IMR-90 (cell line): ENCODE data around the gene PTCD1.

Experiments
- BHLHE40 ChIP-seq: fragments of 150-350 bp; IDR thresholded peaks from 2 replicates; pipeline ENCODE4 v1.6.1; 2016; ENCODE audit warnings: mild to moderate bottlenecking, low read depth, low read length
- CEBPB ChIP-seq: IDR thresholded peaks from 2 replicates; pipeline ENCODE4 v1.6.1; 2012; ENCODE audit warnings: low read depth, low read length, improper control_type of control experiment
- FOS ChIP-seq: fragments of 150-350 bp; IDR thresholded peaks from 2 replicates; pipeline ENCODE4 v1.6.1; 2016; ENCODE audit warnings: low read depth, low read length
- MAFK ChIP-seq: IDR thresholded peaks from 2 replicates; pipeline ENCODE4 v1.6.1; 2012; ENCODE audit warnings: low read depth, low read length, improper control_type of control experiment
- NFE2L2 ChIP-seq: fragments of 150-350 bp; IDR thresholded peaks from 2 replicates; pipeline ENCODE4 v1.6.1; 2016; ENCODE audit warnings: low read depth, mild to moderate bottlenecking, low read length
- SMC3 ChIP-seq: fragments of 150-350 bp; IDR thresholded peaks from 2 replicates; pipeline ENCODE4 v1.6.1; 2016; ENCODE audit warnings: low read depth, mild to moderate bottlenecking, antibody characterized with exemption, low read length, moderate library complexity
- TF ChIP-seq, protein P1 (sequence below): conservative IDR thresholded peaks from 2 replicates; pipeline ENCODE4 v1.5.1; 2012; ENCODE audit warnings: mild to moderate bottlenecking, low read depth, low read length, improper control_type of control experiment

DNA sequence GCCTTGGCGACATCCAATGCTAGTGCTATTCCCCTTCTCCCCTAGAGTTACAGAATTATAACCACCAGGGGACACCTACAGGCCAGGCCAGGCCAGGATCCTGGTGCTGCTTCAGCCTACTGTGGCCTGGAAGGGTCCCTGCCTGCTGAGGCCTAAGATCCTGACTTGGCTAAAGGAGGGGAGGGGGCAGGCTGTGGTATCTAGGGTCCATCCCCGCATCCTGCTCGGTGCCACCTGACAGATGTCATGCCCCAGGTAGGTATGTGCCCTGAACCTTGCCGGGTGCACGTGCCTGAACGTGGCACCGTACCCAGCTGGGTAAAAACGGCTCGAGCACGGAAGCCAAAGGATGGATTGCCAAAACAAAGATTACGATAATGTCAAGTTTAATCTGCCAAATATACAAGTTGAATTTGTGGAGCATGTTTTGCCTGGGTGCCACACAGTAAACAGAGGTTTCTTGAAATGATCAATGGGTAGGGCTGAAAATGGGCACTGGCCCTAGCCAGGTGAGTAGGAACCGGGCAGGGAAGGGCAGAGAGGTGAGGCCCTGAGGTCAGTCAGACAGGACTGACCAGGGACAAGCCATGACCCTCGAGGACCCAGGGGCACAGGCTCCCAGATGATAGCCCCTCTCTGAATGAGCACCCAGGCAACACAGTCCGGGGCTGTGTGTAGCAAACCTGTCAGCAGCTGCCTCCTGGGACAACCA is 42.8 kb downstream of the PTCD1 start:
- TF ChIP-seq, protein P1, sequence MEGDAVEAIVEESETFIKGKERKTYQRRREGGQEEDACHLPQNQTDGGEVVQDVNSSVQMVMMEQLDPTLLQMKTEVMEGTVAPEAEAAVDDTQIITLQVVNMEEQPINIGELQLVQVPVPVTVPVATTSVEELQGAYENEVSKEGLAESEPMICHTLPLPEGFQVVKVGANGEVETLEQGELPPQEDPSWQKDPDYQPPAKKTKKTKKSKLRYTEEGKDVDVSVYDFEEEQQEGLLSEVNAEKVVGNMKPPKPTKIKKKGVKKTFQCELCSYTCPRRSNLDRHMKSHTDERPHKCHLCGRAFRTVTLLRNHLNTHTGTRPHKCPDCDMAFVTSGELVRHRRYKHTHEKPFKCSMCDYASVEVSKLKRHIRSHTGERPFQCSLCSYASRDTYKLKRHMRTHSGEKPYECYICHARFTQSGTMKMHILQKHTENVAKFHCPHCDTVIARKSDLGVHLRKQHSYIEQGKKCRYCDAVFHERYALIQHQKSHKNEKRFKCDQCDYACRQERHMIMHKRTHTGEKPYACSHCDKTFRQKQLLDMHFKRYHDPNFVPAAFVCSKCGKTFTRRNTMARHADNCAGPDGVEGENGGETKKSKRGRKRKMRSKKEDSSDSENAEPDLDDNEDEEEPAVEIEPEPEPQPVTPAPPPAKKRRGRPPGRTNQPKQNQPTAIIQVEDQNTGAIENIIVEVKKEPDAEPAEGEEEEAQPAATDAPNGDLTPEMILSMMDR, result 0 out of 2 replicates have a peak, but pooled peaks have one; percentile 5
- no peak for TF ChIP-seq SMC3
- no peak for TF ChIP-seq MAFK
- no peak for TF ChIP-seq BHLHE40
- no peak for TF ChIP-seq FOS
- TF ChIP-seq NFE2L2, result no peak
- TF ChIP-seq CEBPB, result no peak
